ENCODE results near the gene CNPY3. TPM values are rescaled to one million over a fixed set of nuclear protein-coding genes. Genes with fewer than 3 reads are reported as not detected.

CNPY3 gene
- total and polyA plus RNA-seq, 2 of the 13 experiments (the other 11 are each of a cell fraction or from before 2014, with no cell fraction given): 42.3 to 60.2 TPM

DNA sequence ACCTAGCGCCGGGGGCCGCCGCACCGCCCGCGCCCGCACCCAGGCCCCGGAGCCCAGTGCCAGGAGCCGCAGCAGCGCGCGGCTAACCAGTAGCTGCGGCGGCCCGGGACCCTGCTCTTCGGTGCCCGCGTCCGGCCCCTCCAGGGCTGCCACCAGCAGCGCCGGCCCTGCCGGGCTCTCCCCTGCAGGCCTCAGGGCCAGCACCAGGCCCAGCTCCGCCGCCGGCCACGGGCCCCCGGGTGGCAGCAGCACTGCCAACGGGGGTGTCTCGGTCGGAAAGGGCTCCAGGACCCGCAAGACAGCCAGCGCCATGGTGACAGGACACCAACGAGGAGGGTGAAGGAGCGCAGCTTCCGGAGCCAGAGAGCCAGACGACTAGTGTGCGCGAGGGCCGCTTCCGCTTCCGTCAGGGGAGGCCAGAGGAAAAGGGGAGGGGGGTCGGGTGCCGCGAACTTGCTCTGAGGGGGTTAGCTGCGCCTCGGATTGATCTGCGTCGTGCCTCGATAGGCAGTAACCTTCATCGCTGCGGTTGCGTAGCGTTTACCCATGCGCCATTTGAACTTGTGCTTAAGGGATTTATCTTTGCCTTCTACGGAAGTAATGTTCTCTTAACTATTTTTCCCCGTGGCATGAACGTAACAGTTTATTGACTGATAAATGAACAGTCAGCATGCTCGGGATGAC is 49.7 kb downstream of the CNPY3 start, which contains the start of gene PEX6 (continued):
- TF ChIP-seq ZMAT3 (CRISPR knock-in tag; conservative IDR thresholded peaks at IDR 0.05) (0 out of 2 replicates have a peak, but pooled peaks have one; percentile 88), ZKSCAN5 (CRISPR knock-in tag; IDR thresholded peaks at IDR 0.05) (no peak), TRIM24 (CRISPR knock-in tag; IDR thresholded peaks at IDR 0.05) (no peak), KLF13 (CRISPR knock-in tag; IDR thresholded peaks at IDR 0.05) (0 out of 2 replicates have a peak, but pooled peaks have one; percentile 54), CC2D1A (CRISPR knock-in tag; IDR thresholded peaks at IDR 0.05) (no peak), NFE2L1 (CRISPR knock-in tag; IDR thresholded peaks at IDR 0.05; ENCODE audit: borderline replicate concordance) (no peak; the same call in 1 of the 2 replicates), ZNF484 (CRISPR knock-in tag; IDR thresholded peaks at IDR 0.05; ENCODE audit: borderline replicate concordance, low read depth) (no peak), ZNF138 (CRISPR knock-in tag; IDR thresholded peaks at IDR 0.05; ENCODE audit: low read depth) (peak; percentile 38; the same call in 1 of the 2 replicates), KMT2A (CRISPR knock-in tag; IDR thresholded peaks at IDR 0.05) (peak; percentile 92), HNRNPLL (IDR thresholded peaks at IDR 0.05; ENCODE audit: low read depth, low read length, poor library complexity, severe bottlenecking) (peak; percentile 98), MEF2D (CRISPR knock-in tag; IDR thresholded peaks at IDR 0.05) (peak; percentile 79; the same call in 1 of the 2 replicates), TEAD2 (CRISPR knock-in tag; IDR thresholded peaks at IDR 0.05) (no peak), POLR2G (IDR thresholded peaks at IDR 0.05; ENCODE audit: low read depth, low read length) (peak; percentile 97), ZNF296 (CRISPR knock-in tag; conservative IDR thresholded peaks at IDR 0.05) (no peak; the same call in 1 of the 2 replicates), XBP1 (CRISPR knock-in tag; IDR thresholded peaks at IDR 0.05) (no peak), ZNF709 (CRISPR knock-in tag; IDR thresholded peaks at IDR 0.05) (peak; percentile 90), MXD4 (CRISPR knock-in tag; IDR thresholded peaks at IDR 0.05) (peak; percentile 78), ZNF567 (CRISPR knock-in tag; IDR thresholded peaks at IDR 0.05; ENCODE audit: borderline replicate concordance) (peak; percentile 63; the same call in 1 of the 2 replicates), HES4 (CRISPR knock-in tag; IDR thresholded peaks at IDR 0.05; ENCODE audit: borderline replicate concordance) (peak; percentile 85), TMF1 (CRISPR knock-in tag; IDR thresholded peaks at IDR 0.05; ENCODE audit: low read depth) (no peak), SIN3A (IDR thresholded peaks at IDR 0.05; ENCODE audit: borderline replicate concordance, low read depth, low read length) (peak; percentile 87)
- TF ChIP-seq, protein P1, sequence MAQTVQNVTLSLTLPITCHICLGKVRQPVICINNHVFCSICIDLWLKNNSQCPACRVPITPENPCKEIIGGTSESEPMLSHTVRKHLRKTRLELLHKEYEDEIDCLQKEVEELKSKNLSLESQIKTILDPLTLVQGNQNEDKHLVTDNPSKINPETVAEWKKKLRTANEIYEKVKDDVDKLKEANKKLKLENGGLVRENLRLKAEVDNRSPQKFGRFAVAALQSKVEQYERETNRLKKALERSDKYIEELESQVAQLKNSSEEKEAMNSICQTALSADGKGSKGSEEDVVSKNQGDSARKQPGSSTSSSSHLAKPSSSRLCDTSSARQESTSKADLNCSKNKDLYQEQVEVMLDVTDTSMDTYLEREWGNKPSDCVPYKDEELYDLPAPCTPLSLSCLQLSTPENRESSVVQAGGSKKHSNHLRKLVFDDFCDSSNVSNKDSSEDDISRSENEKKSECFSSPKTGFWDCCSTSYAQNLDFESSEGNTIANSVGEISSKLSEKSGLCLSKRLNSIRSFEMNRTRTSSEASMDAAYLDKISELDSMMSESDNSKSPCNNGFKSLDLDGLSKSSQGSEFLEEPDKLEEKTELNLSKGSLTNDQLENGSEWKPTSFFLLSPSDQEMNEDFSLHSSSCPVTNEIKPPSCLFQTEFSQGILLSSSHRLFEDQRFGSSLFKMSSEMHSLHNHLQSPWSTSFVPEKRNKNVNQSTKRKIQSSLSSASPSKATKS (CRISPR knock-in tag; IDR thresholded peaks at IDR 0.05): 0 out of 2 replicates have a peak, but pooled peaks have one; percentile 53
- TF ChIP-seq, protein P2, sequence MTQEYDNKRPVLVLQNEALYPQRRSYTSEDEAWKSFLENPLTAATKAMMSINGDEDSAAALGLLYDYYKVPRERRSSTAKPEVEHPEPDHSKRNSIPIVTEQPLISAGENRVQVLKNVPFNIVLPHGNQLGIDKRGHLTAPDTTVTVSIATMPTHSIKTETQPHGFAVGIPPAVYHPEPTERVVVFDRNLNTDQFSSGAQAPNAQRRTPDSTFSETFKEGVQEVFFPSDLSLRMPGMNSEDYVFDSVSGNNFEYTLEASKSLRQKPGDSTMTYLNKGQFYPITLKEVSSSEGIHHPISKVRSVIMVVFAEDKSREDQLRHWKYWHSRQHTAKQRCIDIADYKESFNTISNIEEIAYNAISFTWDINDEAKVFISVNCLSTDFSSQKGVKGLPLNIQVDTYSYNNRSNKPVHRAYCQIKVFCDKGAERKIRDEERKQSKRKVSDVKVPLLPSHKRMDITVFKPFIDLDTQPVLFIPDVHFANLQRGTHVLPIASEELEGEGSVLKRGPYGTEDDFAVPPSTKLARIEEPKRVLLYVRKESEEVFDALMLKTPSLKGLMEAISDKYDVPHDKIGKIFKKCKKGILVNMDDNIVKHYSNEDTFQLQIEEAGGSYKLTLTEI (CRISPR knock-in tag; conservative IDR thresholded peaks at IDR 0.05): no peak
- TF ChIP-seq, protein P3, sequence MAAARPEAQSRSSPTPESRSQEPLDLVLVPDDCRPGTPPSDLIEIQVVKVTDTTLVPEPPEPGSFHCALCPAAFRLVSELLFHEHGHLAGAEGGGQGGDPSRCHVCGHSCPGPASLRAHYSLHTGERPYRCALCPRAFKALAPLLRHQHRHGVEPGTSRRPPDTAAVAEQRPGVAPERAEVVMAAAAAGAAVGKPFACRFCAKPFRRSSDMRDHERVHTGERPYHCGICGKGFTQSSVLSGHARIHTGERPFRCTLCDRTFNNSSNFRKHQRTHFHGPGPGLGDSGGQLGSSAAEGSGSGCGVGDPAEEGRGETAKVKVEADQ (CRISPR knock-in tag; IDR thresholded peaks at IDR 0.05; ENCODE audit: borderline replicate concordance): peak; percentile 89
- TF ChIP-seq, protein P4, sequence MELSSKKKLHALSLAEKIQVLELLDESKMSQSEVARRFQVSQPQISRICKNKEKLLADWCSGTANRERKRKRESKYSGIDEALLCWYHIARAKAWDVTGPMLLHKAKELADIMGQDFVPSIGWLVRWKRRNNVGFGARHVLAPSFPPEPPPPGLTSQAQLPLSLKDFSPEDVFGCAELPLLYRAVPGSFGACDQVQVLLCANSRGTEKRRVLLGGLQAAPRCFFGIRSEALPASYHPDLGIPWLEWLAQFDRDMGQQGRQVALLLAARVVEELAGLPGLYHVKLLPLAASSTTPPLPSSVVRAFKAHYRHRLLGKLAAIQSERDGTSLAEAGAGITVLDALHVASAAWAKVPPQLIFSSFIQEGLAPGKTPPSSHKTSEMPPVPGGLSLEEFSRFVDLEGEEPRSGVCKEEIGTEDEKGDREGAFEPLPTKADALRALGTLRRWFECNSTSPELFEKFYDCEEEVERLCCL (CRISPR knock-in tag; IDR thresholded peaks at IDR 0.05; ENCODE audit: borderline replicate concordance): no peak
